HepG2 (cell line): Measurements from ENCODE around the gene ABCC3. TPM values are rescaled to one million over a fixed set of nuclear protein-coding genes. Genes with fewer than 3 reads are reported as not detected.
A peak's percentile ranks its signal among the peaks of the same experiment; 100 is the strongest.

Experiments
- ATAC-seq: fragments of 200-7000 bp; cut with Tn5 transposase; 3 replicates; pipeline ENCODE4 v1.9.1; 2020; ENCODE audit warnings: mild to moderate bottlenecking, moderate library complexity
- BruUV-seq: library from RNA; stranded (reverse); fragments of 400-500 nt; replicated peaks from 2 replicates; lab custom pipeline; 2021; lab: Mats Ljungman, UMichigan
- CTCF ChIA-PET: fragments of 300-600 bp; formaldehyde crosslinking; extraction: SDS; loops from one replicate; lab custom pipeline; 2021; ENCODE audit warnings: low total read pairs, inconsistent platforms, low intra/inter-chr PET ratio; lab: Yijun Ruan, JAX
- POLR2A ChIA-PET: fragments of 350-600 bp; sonication (Branson Sonifier 250); formaldehyde crosslinking; loops from one replicate; lab custom pipeline; 2020; ENCODE audit warnings: antibody characterized with exemption, inconsistent platforms; lab: Yijun Ruan, JAX
- DNase-seq: peaks from one replicate; pipeline ENCODE4 v3.0.0-alpha.2; 2015; ENCODE audit warnings: low spot score
- FAIRE-seq: peaks from 3 replicates; lab custom pipeline; 2011; peaks lifted over from hg19 to GRCh38; lab: Jason Lieb, UNC
- H2AFZ ChIP-seq: one replicate; pipeline ENCODE4 v1.6.1; 2011; ENCODE audit warnings: low read length, inconsistent platforms
- H3K27ac ChIP-seq: fragments of 300-600 bp; 3 replicates; pipeline ENCODE4 v1.8.0; 2011; ENCODE audit warnings: mixed run types, mild to moderate bottlenecking, mixed read lengths, low read length, inconsistent platforms; ENCODE audit not compliant: insufficient read depth; ENCODE audit errors: extremely low read length
- H3K27me3 ChIP-seq, 2 experiments: fragments of 200-600 bp in 1 of 2; 2 replicates in 1 of 2; 3 replicates in 1 of 2; pipeline versions ENCODE4 v1.6.0 to v1.8.0; 2011; ENCODE audit warnings: low read length in 2 of 2, mild to moderate bottlenecking in 2 of 2, moderate library complexity in 2 of 2, inconsistent platforms in 1 of 2; ENCODE audit not compliant: insufficient read depth in 2 of 2, control insufficient read depth in 1 of 2
- H3K36me3 ChIP-seq, 2 experiments: fragments of 200-600 bp in 1 of 2; replicated peaks in 1 of 2; 2 replicates in 1 of 2; 3 replicates in 1 of 2; pipeline versions ENCODE4 v1.5.1 to v1.8.0; 2011; ENCODE audit warnings: low read length in 2 of 2, inconsistent platforms in 1 of 2; ENCODE audit not compliant: insufficient read depth in 2 of 2, control insufficient read depth in 1 of 2
- H3K4me1 ChIP-seq: 2 replicates; pipeline ENCODE4 v1.5.1; 2012; ENCODE audit warnings: low read length, inconsistent platforms; ENCODE audit not compliant: insufficient read depth
- H3K4me2 ChIP-seq: 2 replicates; pipeline ENCODE4 v1.6.0; 2011; ENCODE audit warnings: low read depth, low read length, inconsistent platforms
- H3K4me3 ChIP-seq, 3 experiments: fragments of 200-600 bp in 1 of 3; sonication (generic), shearing (Covaris generic) in 1 of 3; replicated peaks in 1 of 3; 2 replicates each; pipeline ENCODE4 v1.5.1; 2011 to 2016; ENCODE audit warnings: low read length in 3 of 3, inconsistent platforms in 2 of 3, low read depth in 2 of 3, mild to moderate bottlenecking in 2 of 3, control low read depth in 1 of 3, mixed read lengths in 1 of 3; ENCODE audit not compliant: insufficient read depth in 1 of 3
- H3K79me2 ChIP-seq: one replicate; pipeline ENCODE4 v1.6.1; 2011; ENCODE audit warnings: low read length, inconsistent platforms; ENCODE audit not compliant: insufficient read depth
- H3K9ac ChIP-seq: 2 replicates; pipeline ENCODE4 v1.6.0; 2011; ENCODE audit warnings: mild to moderate bottlenecking, low read depth, low read length, inconsistent platforms; ENCODE audit not compliant: insufficient read depth
- H3K9me3 ChIP-seq: 2 replicates; pipeline ENCODE4 v1.5.1; 2012; ENCODE audit warnings: mild to moderate bottlenecking, low read length
- H4K20me1 ChIP-seq: 2 replicates; pipeline ENCODE4 v1.6.0; 2011; ENCODE audit warnings: inconsistent platforms, mild to moderate bottlenecking, low read length, moderate library complexity; ENCODE audit not compliant: insufficient read depth
- BCL3 ChIP-seq: sonication (generic); formaldehyde crosslinking; IDR thresholded peaks from 2 replicates; pipeline ENCODE4 v1.5.1; 2020; ENCODE audit warnings: mild to moderate bottlenecking, missing genetic modification reagents, moderate library complexity
- FOXA3 ChIP-seq: IDR thresholded peaks from 2 replicates; pipeline ENCODE4 v1.6.1; 2016; ENCODE audit warnings: missing genetic modification reagents, missing compliant biosample characterization
- FOXJ3 ChIP-seq: sonication (generic); formaldehyde crosslinking; IDR thresholded peaks from 2 replicates; pipeline ENCODE4 v1.4.0; 2020; ENCODE audit warnings: missing genetic modification reagents, mild to moderate bottlenecking, borderline replicate concordance
- HES4 ChIP-seq: sonication (generic); formaldehyde crosslinking; IDR thresholded peaks from 2 replicates; pipeline ENCODE4 v1.9.0; 2021; ENCODE audit warnings: mild to moderate bottlenecking, missing genetic modification reagents, borderline replicate concordance
- IRF2 ChIP-seq: IDR thresholded peaks from 2 replicates; pipeline ENCODE4 v1.6.1; 2018; ENCODE audit warnings: missing genetic modification reagents, missing compliant biosample characterization
- KAT8 ChIP-seq: IDR thresholded peaks from 2 replicates; pipeline ENCODE4 v1.6.1; 2016; ENCODE audit warnings: missing genetic modification reagents, missing compliant biosample characterization
- KLF11 ChIP-seq: IDR thresholded peaks from 2 replicates; pipeline ENCODE4 v1.6.1; 2016; ENCODE audit warnings: missing compliant biosample characterization
- PAWR ChIP-seq: sonication (generic); formaldehyde crosslinking; IDR thresholded peaks from 2 replicates; pipeline ENCODE4 v1.4.0; 2020; ENCODE audit warnings: missing genetic modification reagents, mild to moderate bottlenecking, borderline replicate concordance
- PPARG ChIP-seq: conservative IDR thresholded peaks from 2 replicates; pipeline ENCODE4 v1.6.1; 2016; ENCODE audit warnings: missing biosample characterization, missing genetic modification reagents
- RAD51 ChIP-seq: fragments of 450-650 bp; IDR thresholded peaks from 2 replicates; pipeline ENCODE4 v1.6.1; 2016; ENCODE audit warnings: borderline replicate concordance
- SP2 ChIP-seq: sonication (generic); formaldehyde crosslinking; IDR thresholded peaks from 2 replicates; pipeline ENCODE4 v1.5.1; 2020; ENCODE audit warnings: mild to moderate bottlenecking, missing genetic modification reagents
- SRY ChIP-seq: sonication (generic); formaldehyde crosslinking; IDR thresholded peaks from 2 replicates; pipeline ENCODE4 v1.8.0; 2022; ENCODE audit warnings: mild to moderate bottlenecking, missing genetic modification reagents
- TFDP1 ChIP-seq: IDR thresholded peaks from 2 replicates; pipeline ENCODE4 v1.6.1; 2016; ENCODE audit warnings: missing compliant biosample characterization, missing genetic modification reagents, borderline replicate concordance
- U2AF2 ChIP-seq: fragments of 200-400 bp; formaldehyde crosslinking; IDR thresholded peaks from 2 replicates; pipeline ENCODE4 v1.6.1; 2017; ENCODE audit warnings: low read depth, mild to moderate bottlenecking, low read length
- ZFP37 ChIP-seq: sonication (generic); formaldehyde crosslinking; IDR thresholded peaks from 2 replicates; pipeline ENCODE4 v1.4.0; 2020; ENCODE audit warnings: missing genetic modification reagents, borderline replicate concordance
- ZNF10 ChIP-seq: sonication (generic); formaldehyde crosslinking; IDR thresholded peaks from 2 replicates; pipeline ENCODE4 v1.4.0; 2020; ENCODE audit warnings: mild to moderate bottlenecking, low read depth, missing genetic modification reagents, borderline replicate concordance
- ZNF430 ChIP-seq: sonication (generic); formaldehyde crosslinking; IDR thresholded peaks from 2 replicates; pipeline ENCODE4 v1.9.0; 2021; ENCODE audit warnings: mild to moderate bottlenecking, missing genetic modification reagents
- ZNF556 ChIP-seq: sonication (generic); formaldehyde crosslinking; IDR thresholded peaks from 2 replicates; pipeline ENCODE4 v1.4.0; 2020; ENCODE audit warnings: mild to moderate bottlenecking, missing genetic modification reagents, borderline replicate concordance
- ZXDC ChIP-seq: sonication (generic); formaldehyde crosslinking; IDR thresholded peaks from 2 replicates; pipeline ENCODE4 v1.5.0; 2020; ENCODE audit warnings: mild to moderate bottlenecking, missing genetic modification reagents
- WGBS: methylation state at CpG from one replicate; pipeline ENCODE4 v1.1.6; 2017; ENCODE audit warnings: low lambda C conversion rate; 5-methylcytosine and 5-hydroxymethylcytosine counted together
- in situ Hi-C: cut with HindIII; loops from 2 replicates; pipeline ENCODE4 v1.10.0; 2017; ENCODE audit warnings: low pct_unique_long_range_greater_than_20kb; ENCODE audit not compliant: extremely low pct_ligation_motif_present
- intact Hi-C: fragments of 100-400 bp; cut with micrococcal nuclease; formaldehyde crosslinking; loops from one replicate; pipeline ENCODE4 v1.10.0; 2022; ENCODE audit not compliant: unreplicated experiment
- polyA plus RNA-seq, 8 experiments: library from polyadenylated mRNA; depleted of rRNA in 3 of 8; stranded (reverse) in 7 of 8; unstranded in 1 of 8; fragments of >200 nt; fragmentation: Illumina TruSeq in 4 of 8; extraction: Trizol in 4 of 8; gene quantifications; 2 replicates each; pipeline versions ENCODE4 v1.2.1 to v1.2.3, GENCODE V29; 2011 to 2016; ENCODE audit warnings: low read depth in 4 of 8, missing spikeins in 1 of 8, mixed read lengths in 1 of 8; ENCODE audit not compliant: insufficient read depth in 1 of 8
- total RNA-seq, 5 experiments: library from RNA; depleted of rRNA; stranded (reverse); fragments of >200 nt; fragmentation: Illumina TruSeq; extraction: Trizol; gene quantifications; 2 replicates each; pipeline ENCODE4 v1.2.3, GENCODE V29; 2016; ENCODE audit warnings: low read depth in 1 of 5

Gene ABCC3
- total and polyA plus RNA-seq, 2 of the 13 experiments (the other 11 are each of a cell fraction or from before 2014, with no cell fraction given) = 25.2 to 50.7 TPM

- Histone ChIP-seq H3K79me2 (no peaks in the 10 kb centered on the region), H2AFZ (peak overlapping the region; percentile 79), H3K27ac (no peak overlapping the region), H3K9me3 (no peaks in the 10 kb centered on the region), H3K27me3 (peaks cover 4 to 43% of the 10 kb centered on the region in 2 experiments; a peak in 4 of 5 replicates), H4K20me1 (no peaks in the 10 kb centered on the region), H3K9ac (peak overlapping the region; percentile 57), H3K4me2 (peak overlapping the region; percentile 97), H3K4me3 (peak overlapping the region; percentile 40 to 74 (median 45); a peak in 4 of 6 replicates), H3K36me3 (no peaks in the 10 kb centered on the region), H3K4me1 (peaks cover 60% of the 10 kb centered on the region)
- intact Hi-C loops (no loop called here), in situ Hi-C loops (loop anchor here (5.0 kb wide), 3 partner anchors 67 to 143 kb away; partner anchors contain the start of gene SPATA20)
- BruUV-seq = no TSS peak
- FAIRE-seq = no peak
- ChIA-PET POLR2A (interaction anchor here (0.7 to 19.8 kb wide), 17 partner anchors 13 to 231 kb away, joined by 3 to 839 read pairs (median 4); partner anchors contain the start of genes ABCC3, CACNA1G, LUC7L3 and SPATA20), CTCF (interaction anchor here (1.3 to 1.8 kb wide), 5 partner anchors 70 to 146 kb away, joined by 3 to 18 read pairs (median 10); partner anchors contain the start of gene SPATA20)
- DNase-seq = no peak
- WGBS = 47% methylated on average over 17 of the region's 19 CpGs
- ATAC-seq = no peak
- TF ChIP-seq ZNF430 (no peak), KAT8 (CRISPR knock-in tag) (no peak), PPARG (CRISPR knock-in tag) (no peak), IRF2 (CRISPR knock-in tag) (no peak), SRY (CRISPR knock-in tag) (no peak), FOXJ3 (CRISPR knock-in tag) (no peak), KLF11 (CRISPR knock-in tag) (no peak), FOXA3 (CRISPR knock-in tag) (no peak), SP2 (CRISPR knock-in tag) (no peak), ZNF556 (CRISPR knock-in tag) (peak; percentile 13; the same call in 1 of the 2 replicates), RAD51 (no peak), ZNF10 (no peak), U2AF2 (no peak), BCL3 (CRISPR knock-in tag) (0 out of 2 replicates have a peak, but pooled peaks have one; percentile 5), ZFP37 (CRISPR knock-in tag) (0 out of 2 replicates have a peak, but pooled peaks have one; percentile 13), ZXDC (CRISPR knock-in tag) (no peak), TFDP1 (CRISPR knock-in tag) (no peak), PAWR (CRISPR knock-in tag) (no peak), HES4 (CRISPR knock-in tag) (0 out of 2 replicates have a peak, but pooled peaks have one; percentile 20)
Measured at GRCh38 chr17:50625032-50625871, 9.4 kb upstream of the ABCC3 start.
